Measurements from ENCODE around the gene GSG1.

The GSG1 gene

GRCh38 chr12:13147688-13148484 is 44.4 kb upstream of the GSG1 start:
- no peak for DNase-seq (ENCODE audit: low read depth)
- no peak overlapping the region for H3K4me3 ChIP-seq (ENCODE audit: low read depth, low read length)
- no peak for TF ChIP-seq POLR2A (IDR thresholded peaks at IDR 0.05; ENCODE audit: extremely low read depth, insufficient read length)
- TF ChIP-seq MAX (IDR thresholded peaks at IDR 0.05; ENCODE audit: low read depth, low read length), result no peak
- no peak for TF ChIP-seq CTCF (IDR thresholded peaks at IDR 0.05; ENCODE audit: low read depth, low read length)
- no peak for TF ChIP-seq MYC (IDR thresholded peaks at IDR 0.05; ENCODE audit: low read depth, low read length)

GRCh38 chr12:13146336-13146938 is 43.0 kb upstream of the GSG1 start:
- DNase-seq (ENCODE audit: low read depth), result no peak
- H3K4me3 ChIP-seq (ENCODE audit: low read depth, low read length), result no peak overlapping the region
- TF ChIP-seq POLR2A (IDR thresholded peaks at IDR 0.05; ENCODE audit: extremely low read depth, insufficient read length) (no peak), MAX (IDR thresholded peaks at IDR 0.05; ENCODE audit: low read depth, low read length) (no peak), MYC (IDR thresholded peaks at IDR 0.05; ENCODE audit: low read depth, low read length) (no peak), CTCF (IDR thresholded peaks at IDR 0.05; ENCODE audit: low read depth, low read length) (no peak)

- TF ChIP-seq MAX (IDR thresholded peaks at IDR 0.05; ENCODE audit: low read depth, low read length), result no peak
- TF ChIP-seq POLR2A (IDR thresholded peaks at IDR 0.05; ENCODE audit: extremely low read depth, insufficient read length), result no peak
- TF ChIP-seq MYC (IDR thresholded peaks at IDR 0.05; ENCODE audit: low read depth, low read length), result no peak
- TF ChIP-seq CTCF (IDR thresholded peaks at IDR 0.05; ENCODE audit: low read depth, low read length), result no peak
- peak; percentile 43 for DNase-seq (ENCODE audit: low read depth)
- no peak overlapping the region for H3K4me3 ChIP-seq (ENCODE audit: low read depth, low read length)
These were observed 40.9 kb upstream of the GSG1 start for GRCh38 chr12:13144266-13144828.

- no peak overlapping the region for H3K4me3 ChIP-seq (ENCODE audit: low read depth, low read length)
- no peak for TF ChIP-seq MAX (IDR thresholded peaks at IDR 0.05; ENCODE audit: low read depth, low read length)
- no peak for TF ChIP-seq CTCF (IDR thresholded peaks at IDR 0.05; ENCODE audit: low read depth, low read length)
- no peak for TF ChIP-seq POLR2A (IDR thresholded peaks at IDR 0.05; ENCODE audit: extremely low read depth, insufficient read length)
- no peak for TF ChIP-seq MYC (IDR thresholded peaks at IDR 0.05; ENCODE audit: low read depth, low read length)
- DNase-seq (ENCODE audit: low read depth), result no peak
These were observed 39.3 kb upstream of the GSG1 start for GRCh38 chr12:13142747-13143146.

- no peak for DNase-seq (ENCODE audit: low read depth)
- TF ChIP-seq MAX (IDR thresholded peaks at IDR 0.05; ENCODE audit: low read depth, low read length) (no peak), POLR2A (IDR thresholded peaks at IDR 0.05; ENCODE audit: extremely low read depth, insufficient read length) (no peak), CTCF (IDR thresholded peaks at IDR 0.05; ENCODE audit: low read depth, low read length) (no peak), MYC (IDR thresholded peaks at IDR 0.05; ENCODE audit: low read depth, low read length) (no peak)
- H3K4me3 ChIP-seq (ENCODE audit: low read depth, low read length), result no peak overlapping the region
These were observed 38.2 kb upstream of the GSG1 start for GRCh38 chr12:13141686-13142085.
